Activated T-cell treated with anti-CD3 and anti-CD28 coated beads, Interleukin-2, amount 50 U/mL, for 72 hours (primary cell): ENCODE measurements around the gene PLXNA2. TPM values are rescaled to one million over a fixed set of nuclear protein-coding genes. Genes with fewer than 3 reads are reported as not detected.

Experiments used
- ATAC-seq, 2 donors: fragments of 150-1000 bp; cut with Tn5 transposase; replicated peaks in 1 of 2; 2 replicates each; pipeline ENCODE4 v1.10.0; 2021; ENCODE audit warnings: moderate library complexity in 2 of 2, mild to moderate bottlenecking in 1 of 2
- DNase-seq, 2 donors: peaks; one replicate each; pipeline ENCODE4 v3.0.0; 2021 to 2022; ENCODE audit warnings: mixed read lengths in 1 of 2
- H3K27ac Mint-ChIP-seq: one replicate; pipeline ENCODE4 v1.8.0; 2022; ENCODE audit warnings: mild to moderate bottlenecking, moderate library complexity, mixed read lengths
- H3K27me3 Mint-ChIP-seq: one replicate; pipeline ENCODE4 v1.8.0; 2022; ENCODE audit warnings: low read depth, mixed read lengths
- H3K36me3 Mint-ChIP-seq, 2 donors: one replicate each; pipeline ENCODE4 v1.8.0; 2022; ENCODE audit warnings: mixed read lengths in 2 of 2, mild to moderate bottlenecking in 1 of 2; ENCODE audit not compliant: insufficient read depth in 2 of 2
- H3K4me1 Mint-ChIP-seq: one replicate; pipeline ENCODE4 v1.8.0; 2022; ENCODE audit warnings: low read depth, mixed read lengths
- H3K4me3 Mint-ChIP-seq, 2 donors: one replicate each; pipeline ENCODE4 v1.8.0; 2022; ENCODE audit warnings: mild to moderate bottlenecking in 2 of 2, mixed read lengths in 2 of 2, moderate library complexity in 2 of 2
- H3K9me3 Mint-ChIP-seq, 2 donors: one replicate each; pipeline ENCODE4 v1.8.0; 2022; ENCODE audit warnings: mixed read lengths in 2 of 2
- total RNA-seq, 2 donors: library from RNA; stranded (reverse); gene quantifications; one replicate each; pipeline ENCODE4 v1.2.3, GENCODE V29; 2022

PLXNA2 gene
- total RNA-seq, 2 donors from 2014 or later: 0.07 to 0.72 TPM

DNA sequence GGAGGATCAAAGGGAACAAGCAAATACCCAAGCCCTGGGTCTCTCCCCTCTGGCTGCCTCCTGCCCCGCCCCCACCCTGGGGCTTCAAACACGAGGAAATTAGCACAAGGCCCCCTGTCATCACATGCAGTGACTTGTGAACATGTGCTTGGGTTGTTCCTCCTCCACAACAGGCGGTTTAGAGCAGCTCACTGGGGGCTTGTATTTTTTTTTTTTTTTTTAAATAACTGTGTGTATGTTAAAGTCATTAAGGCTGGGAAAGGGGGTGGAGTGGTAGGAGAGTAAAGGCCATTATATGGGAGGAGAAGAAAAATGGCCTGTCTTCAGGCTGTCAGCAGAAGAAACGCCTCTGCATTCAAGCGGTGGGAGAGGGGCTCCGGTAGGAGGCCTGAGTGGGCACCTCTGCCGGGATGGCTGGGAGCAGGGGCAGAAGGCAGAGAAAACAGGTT lies 64.2 kb downstream of the PLXNA2 start:
- Mint-ChIP-seq H3K4me3 (no peak overlapping the region), H3K27me3 (no peaks in the 10 kb centered on the region), H3K36me3 (no peaks in the 10 kb centered on the region), H3K27ac (no peak overlapping the region), H3K4me1 (peaks cover 6% of the 10 kb centered on the region), H3K9me3 (no peaks in the 10 kb centered on the region)
- ATAC-seq (no peak), DNase-seq (no peak)

DNA sequence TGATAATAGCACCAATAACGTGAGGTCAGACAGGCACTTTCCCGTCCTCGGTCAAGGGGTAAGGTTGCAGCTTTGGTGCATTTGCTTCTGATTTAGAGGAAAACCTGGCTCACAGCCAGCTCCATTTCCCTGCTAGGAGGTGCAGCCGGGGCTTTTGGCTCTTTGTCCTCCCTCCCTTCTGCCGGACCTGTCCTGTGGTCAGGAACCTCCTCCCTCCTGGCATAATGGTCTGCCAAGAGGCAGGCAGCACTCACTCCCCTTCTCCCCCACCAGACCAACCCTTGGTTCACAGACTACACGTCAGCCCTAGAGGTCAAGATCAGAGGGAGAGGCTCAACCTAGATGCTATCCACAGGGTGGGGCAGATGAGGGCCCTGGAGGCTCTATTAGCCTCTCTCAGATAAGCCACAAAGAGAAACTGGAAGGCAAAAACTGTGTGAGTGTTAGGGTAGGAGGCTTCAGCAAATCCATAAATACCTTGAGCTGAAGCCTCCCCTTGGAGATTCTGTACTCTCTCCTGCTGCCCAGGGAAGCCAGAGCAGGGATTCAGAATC lies 64.8 kb downstream of the PLXNA2 start:
- ATAC-seq: no peak
- H3K36me3 Mint-ChIP-seq: no peaks in the 10 kb centered on the region
- no peaks in the 10 kb centered on the region for H3K27me3 Mint-ChIP-seq
- H3K27ac Mint-ChIP-seq: no peak overlapping the region
- H3K4me3 Mint-ChIP-seq: no peak overlapping the region
- H3K9me3 Mint-ChIP-seq: no peaks in the 10 kb centered on the region
- DNase-seq: no peak
- H3K4me1 Mint-ChIP-seq: peaks cover 2% of the 10 kb centered on the region

DNA sequence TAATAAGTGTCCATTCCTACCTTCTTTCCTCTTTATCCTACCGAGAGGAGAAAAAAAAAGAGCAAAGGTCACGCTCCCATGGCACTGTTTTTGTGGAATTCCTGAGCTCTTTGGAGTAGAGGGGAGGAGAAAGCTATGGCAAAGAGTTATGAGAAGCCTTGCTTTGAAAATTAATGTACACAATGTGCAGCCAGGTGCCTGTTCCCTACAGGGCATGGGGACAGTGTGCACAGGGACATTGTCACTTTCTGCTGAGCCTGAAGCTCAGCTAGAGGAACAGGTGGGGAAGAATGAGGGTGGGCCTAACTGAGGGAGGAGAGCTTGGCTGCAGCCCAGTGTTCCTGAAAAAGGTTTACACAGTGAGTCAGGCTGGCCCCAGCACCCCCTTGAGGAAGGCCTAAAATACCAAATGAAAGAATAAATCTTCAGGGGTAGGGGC lies 66.1 kb downstream of the PLXNA2 start:
- Mint-ChIP-seq H3K4me3 (no peak overlapping the region), H3K27ac (no peak overlapping the region), H3K4me1 (no peaks in the 10 kb centered on the region), H3K36me3 (no peaks in the 10 kb centered on the region), H3K27me3 (no peaks in the 10 kb centered on the region), H3K9me3 (no peaks in the 10 kb centered on the region)
- ATAC-seq (no peak), DNase-seq (no peak)

DNA sequence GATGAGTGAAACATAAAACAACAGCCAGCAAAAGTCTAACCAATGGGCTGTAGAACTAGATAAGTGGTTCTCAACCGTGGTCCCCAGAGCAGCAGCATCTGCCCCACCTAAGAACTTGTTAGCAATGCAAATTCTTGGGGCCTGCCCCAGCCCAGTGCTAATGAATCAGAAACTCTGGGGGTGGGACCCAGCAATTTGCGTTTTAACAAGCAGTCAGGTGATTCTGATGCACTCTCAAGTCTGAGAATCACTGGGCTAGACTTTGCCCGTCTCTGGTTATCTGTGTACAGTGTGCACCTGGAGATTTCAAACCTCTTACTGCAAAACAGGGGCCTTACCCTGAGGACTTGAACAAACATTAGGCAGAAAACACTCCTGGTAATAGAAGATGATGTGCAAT lies 66.5 kb downstream of the PLXNA2 start:
- DNase-seq: no peak
- Mint-ChIP-seq H3K27me3 (no peaks in the 10 kb centered on the region), H3K27ac (no peak overlapping the region), H3K36me3 (no peaks in the 10 kb centered on the region), H3K9me3 (no peaks in the 10 kb centered on the region), H3K4me3 (no peak overlapping the region), H3K4me1 (no peaks in the 10 kb centered on the region)
- no peak for ATAC-seq

DNA sequence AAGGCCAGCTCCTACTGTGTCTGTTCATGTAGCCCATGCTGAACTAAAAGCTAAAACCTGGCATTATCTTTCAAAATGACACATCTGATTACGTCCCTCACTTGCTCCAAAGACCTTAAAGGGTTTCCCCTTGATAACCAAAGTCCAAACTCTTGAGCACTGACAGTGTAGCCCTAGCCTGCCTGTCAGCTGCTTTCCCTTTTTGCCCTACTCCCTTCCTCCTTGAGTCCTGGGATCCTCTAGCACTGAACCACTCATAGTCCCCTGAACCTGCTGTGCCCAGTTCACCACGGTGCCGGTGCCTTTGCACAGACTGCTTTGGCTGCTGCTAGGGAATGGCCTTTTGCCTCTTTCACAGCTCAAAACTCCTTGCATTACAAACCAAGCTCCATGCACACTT lies 67.5 kb downstream of the PLXNA2 start:
- no peak for ATAC-seq
- Mint-ChIP-seq H3K27ac (no peak overlapping the region), H3K4me1 (no peaks in the 10 kb centered on the region)

DNA sequence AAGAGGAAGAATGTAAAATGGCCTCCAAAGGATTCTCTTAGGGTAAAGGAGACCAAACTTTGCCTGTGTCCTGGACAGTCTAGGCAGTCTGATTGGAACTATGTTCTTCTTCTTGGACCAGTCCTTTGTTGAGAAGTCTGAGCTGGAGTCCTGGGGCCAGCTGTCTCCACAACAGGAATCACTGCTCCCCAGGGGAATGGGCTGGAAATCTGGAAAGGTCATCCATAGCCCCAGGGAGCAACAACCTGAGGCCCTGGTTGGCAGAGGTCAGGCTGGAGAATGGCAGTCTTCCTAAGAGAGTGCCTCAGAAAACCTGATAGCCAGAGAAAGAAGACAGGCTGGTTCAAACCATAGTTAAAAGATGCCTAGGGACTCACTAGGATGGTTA lies 68.7 kb downstream of the PLXNA2 start:
- no peaks in the 10 kb centered on the region for H3K36me3 Mint-ChIP-seq
- no peak overlapping the region for H3K27ac Mint-ChIP-seq
- no peaks in the 10 kb centered on the region for H3K4me1 Mint-ChIP-seq
- ATAC-seq (no peak), DNase-seq (no peak)
- H3K4me3 Mint-ChIP-seq: no peak overlapping the region
- no peaks in the 10 kb centered on the region for H3K27me3 Mint-ChIP-seq
- no peaks in the 10 kb centered on the region for H3K9me3 Mint-ChIP-seq

More for the DNA sequence above, 67.5 kb downstream of the PLXNA2 start:
- H3K36me3 Mint-ChIP-seq: no peaks in the 10 kb centered on the region
- no peak for DNase-seq
- no peaks in the 10 kb centered on the region for H3K9me3 Mint-ChIP-seq
- no peak overlapping the region for H3K4me3 Mint-ChIP-seq
- no peaks in the 10 kb centered on the region for H3K27me3 Mint-ChIP-seq

DNA sequence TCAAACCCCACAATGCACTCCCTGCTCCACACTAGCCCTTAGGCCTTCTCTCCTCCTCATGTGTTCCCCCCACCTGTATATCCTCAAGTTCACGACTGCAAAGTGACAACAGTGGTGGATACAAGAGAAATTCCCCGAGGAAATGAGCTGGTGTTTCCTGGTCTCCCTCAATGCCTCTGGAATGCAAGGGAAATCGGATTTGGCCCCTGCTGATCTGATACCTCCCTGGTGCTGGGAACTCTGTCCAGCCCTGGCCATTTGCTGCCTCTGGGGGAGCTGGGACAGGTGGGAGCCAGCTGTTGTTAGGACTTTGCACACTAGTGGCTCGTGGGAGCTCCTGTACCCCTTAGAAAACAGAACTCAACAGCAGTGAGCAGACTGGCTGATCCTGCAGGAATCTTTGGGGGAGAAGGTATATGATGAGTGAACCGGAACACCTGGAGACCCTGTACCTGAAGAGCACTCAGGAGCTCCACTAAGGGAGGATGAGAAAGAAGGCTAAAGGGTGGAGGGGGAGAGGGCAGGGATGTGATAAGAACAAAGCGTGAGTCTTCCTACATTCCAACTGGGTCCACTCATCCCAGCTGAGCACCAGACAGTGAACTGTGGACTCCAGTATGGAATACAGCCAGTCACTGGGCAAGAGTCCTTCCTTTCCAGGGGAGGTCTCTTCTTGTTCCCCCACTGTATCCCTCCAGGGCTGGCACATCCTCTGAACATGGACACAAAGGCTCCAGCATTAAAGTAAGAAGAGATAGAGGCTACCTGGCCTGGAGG lies 69.3 kb downstream of the PLXNA2 start:
- peaks cover 4% of the 10 kb centered on the region for H3K27me3 Mint-ChIP-seq
- H3K4me3 Mint-ChIP-seq: no peak overlapping the region
- H3K4me1 Mint-ChIP-seq: no peaks in the 10 kb centered on the region
- H3K27ac Mint-ChIP-seq: no peak overlapping the region
- no peaks in the 10 kb centered on the region for H3K9me3 Mint-ChIP-seq
- no peak for ATAC-seq
- no peak for DNase-seq
- no peaks in the 10 kb centered on the region for H3K36me3 Mint-ChIP-seq

DNA sequence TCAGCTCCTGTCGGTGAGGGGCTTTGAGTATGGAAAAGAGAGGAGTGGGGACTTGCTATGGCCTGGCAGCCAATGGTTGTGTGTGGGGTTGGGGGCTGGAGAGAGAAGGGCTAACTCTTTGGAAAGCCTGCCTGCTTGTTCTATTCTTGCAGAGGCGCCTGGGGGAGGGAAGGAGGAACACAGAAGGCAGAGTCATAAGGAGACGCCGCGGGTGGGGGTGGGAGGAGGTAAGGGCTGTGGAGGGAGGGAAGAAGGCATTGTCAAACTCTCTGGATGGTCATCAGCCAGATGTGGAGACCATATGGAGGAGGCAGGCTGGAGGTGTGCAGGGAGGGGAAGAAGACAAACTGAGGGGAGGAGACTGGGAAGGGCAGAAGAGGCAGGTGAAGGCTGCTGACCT lies 70.0 kb downstream of the PLXNA2 start:
- no peaks in the 10 kb centered on the region for H3K4me1 Mint-ChIP-seq
- DNase-seq: no peak
- H3K4me3 Mint-ChIP-seq: no peak overlapping the region
- H3K9me3 Mint-ChIP-seq: no peaks in the 10 kb centered on the region
- peaks cover 9% of the 10 kb centered on the region for H3K27me3 Mint-ChIP-seq
- no peaks in the 10 kb centered on the region for H3K36me3 Mint-ChIP-seq
- H3K27ac Mint-ChIP-seq: no peak overlapping the region
- ATAC-seq: no peak

DNA sequence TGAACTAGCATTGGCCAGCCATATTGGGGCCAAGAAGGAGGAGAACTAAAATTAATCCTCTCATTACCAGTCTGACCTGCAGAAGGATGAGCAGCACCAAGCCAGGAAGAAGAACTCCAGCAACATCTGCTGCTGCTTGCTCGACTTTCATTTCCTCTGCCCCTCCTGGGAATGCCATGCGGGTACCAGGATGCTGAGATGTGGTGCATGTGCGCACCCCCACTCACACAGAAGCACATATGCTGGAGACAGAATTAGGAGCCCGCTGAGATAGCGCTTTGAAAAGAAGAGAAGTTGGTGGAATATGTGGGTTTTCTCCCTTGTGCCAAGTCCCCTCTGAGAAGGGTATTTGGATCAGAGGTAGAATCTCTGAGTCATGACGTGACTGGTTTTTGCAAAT lies 70.4 kb downstream of the PLXNA2 start:
- no peak for DNase-seq
- no peaks in the 10 kb centered on the region for H3K36me3 Mint-ChIP-seq
- H3K27me3 Mint-ChIP-seq: peaks cover 14% of the 10 kb centered on the region
- H3K27ac Mint-ChIP-seq: no peak overlapping the region
- ATAC-seq: no peak
- H3K9me3 Mint-ChIP-seq: no peaks in the 10 kb centered on the region
- H3K4me3 Mint-ChIP-seq: no peak overlapping the region
- H3K4me1 Mint-ChIP-seq: no peaks in the 10 kb centered on the region

DNA sequence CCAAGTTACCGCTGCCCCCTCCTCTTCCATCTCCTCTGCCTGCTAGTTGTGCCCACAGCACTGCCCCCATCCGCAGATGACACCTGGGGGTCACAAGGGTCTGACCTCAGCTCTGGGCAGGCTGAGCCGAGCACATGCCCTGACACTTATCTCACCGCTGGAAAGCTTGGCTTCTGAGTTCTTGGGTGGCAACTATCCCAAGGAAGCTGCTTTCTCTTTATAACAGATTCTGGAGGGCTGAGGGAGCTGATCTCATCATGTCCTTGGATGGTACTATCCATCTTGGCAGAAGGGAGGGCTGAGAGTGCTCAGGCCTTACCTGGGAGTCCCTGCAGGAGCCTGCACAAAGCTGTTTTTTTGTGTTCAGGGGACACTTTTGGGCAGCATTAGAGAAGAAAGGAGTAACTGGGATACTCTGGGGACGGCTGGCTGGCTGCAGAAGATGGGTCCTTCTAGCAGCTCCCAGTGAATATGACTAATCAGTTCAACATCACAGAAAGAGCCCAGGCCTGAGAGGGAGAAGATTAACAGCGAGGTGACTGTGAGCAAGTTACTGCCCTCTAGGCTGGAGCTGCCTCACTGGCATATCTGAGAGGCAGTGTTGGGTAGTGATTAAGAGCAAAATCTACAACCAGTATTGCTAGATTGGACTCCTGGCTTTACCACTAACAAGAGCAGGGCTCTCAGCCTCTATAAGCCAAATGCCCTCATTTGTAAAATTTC lies 71.6 kb downstream of the PLXNA2 start:
- Mint-ChIP-seq H3K27ac (no peak overlapping the region), H3K36me3 (no peaks in the 10 kb centered on the region), H3K27me3 (peaks cover 14% of the 10 kb centered on the region), H3K4me1 (no peaks in the 10 kb centered on the region), H3K9me3 (no peaks in the 10 kb centered on the region), H3K4me3 (no peak overlapping the region)
- ATAC-seq (no peak), DNase-seq (no peak)

DNA sequence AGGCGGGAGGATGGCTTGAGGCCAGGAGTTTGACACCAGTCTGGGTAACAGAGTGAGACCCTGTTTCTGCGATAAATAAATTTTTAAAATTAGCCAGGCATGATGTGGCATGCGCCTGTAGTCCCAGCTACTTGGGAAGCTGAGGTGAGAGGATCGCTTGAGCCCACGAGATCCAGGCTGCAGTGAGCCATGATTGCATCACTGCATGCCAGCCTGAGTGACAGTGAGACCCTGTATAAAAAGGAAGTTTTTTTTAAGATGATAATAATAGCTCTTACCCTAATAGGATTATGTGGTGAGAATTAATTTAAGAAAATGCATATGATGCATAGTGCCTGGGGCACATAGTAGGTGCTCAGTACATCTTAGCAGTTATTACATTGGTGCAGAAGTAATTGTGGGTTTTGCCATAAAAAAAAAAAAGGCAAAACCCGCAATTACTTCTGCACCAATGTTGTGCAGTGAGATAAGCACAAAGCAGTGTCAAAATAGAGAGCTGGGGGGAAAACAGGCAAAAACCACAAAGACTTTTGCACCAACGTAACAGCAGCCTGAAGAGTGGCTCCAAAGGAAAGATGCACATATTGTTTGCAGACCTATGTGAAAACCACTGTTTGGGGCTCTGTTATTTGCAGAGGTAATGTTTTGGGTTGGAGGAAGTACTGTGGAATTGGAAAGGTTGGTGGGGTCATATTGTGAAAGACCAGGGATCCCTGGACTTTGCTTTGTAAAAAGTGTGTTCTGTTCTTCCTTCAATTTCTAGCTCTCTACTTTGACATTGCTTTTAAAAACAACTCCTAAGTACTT lies 72.4 kb downstream of the PLXNA2 start:
- Mint-ChIP-seq H3K4me3 (no peak overlapping the region), H3K36me3 (no peaks in the 10 kb centered on the region), H3K9me3 (no peaks in the 10 kb centered on the region), H3K27me3 (peaks cover 14% of the 10 kb centered on the region), H3K27ac (no peak overlapping the region), H3K4me1 (no peaks in the 10 kb centered on the region)
- DNase-seq (no peak), ATAC-seq (no peak)

DNA sequence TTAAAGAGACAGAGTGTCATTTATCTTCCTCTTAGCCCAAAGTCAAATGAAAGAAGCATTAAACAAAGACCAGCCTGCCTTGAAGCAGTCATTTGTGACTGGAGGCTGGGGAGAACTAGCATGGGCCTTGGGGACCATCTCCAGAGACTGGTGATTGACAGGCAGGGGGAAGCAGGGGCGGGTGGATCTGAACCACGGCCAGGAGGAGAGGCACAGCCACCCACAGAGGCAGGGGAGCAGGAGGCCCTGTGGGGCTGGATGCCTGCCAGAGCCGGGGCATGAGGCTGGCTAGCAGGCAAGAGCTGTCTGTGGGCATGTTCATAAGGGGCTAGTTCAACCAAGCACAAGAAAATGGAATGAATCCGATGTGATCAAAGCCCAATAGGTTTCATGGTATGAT lies 73.9 kb downstream of the PLXNA2 start:
- Mint-ChIP-seq H3K9me3 (no peaks in the 10 kb centered on the region), H3K4me3 (no peak overlapping the region), H3K27me3 (peaks cover 28% of the 10 kb centered on the region), H3K4me1 (no peaks in the 10 kb centered on the region), H3K36me3 (no peaks in the 10 kb centered on the region), H3K27ac (no peak overlapping the region)
- ATAC-seq: no peak
- DNase-seq: no peak
